HG02798 (cell line): ENCODE results near the gene KLHL41.
"Not testable (repeated sequence)": the region's sequence is repeated elsewhere in the genome, so short reads cannot be mapped to it uniquely, and the experiment has no call there.

Experiments
- ATAC-seq: cut with Tn5 transposase; IDR thresholded peaks from one replicate; pipeline ENCODE4 v1.9.1; 2021; ENCODE audit warnings: mild to moderate bottlenecking; ENCODE audit not compliant: unreplicated experiment, poor library complexity

KLHL41 gene

GRCh38 chr2:169507698-169508097 is 1.8 kb upstream of the KLHL41 start:
- ATAC-seq, result no peak

DNA sequence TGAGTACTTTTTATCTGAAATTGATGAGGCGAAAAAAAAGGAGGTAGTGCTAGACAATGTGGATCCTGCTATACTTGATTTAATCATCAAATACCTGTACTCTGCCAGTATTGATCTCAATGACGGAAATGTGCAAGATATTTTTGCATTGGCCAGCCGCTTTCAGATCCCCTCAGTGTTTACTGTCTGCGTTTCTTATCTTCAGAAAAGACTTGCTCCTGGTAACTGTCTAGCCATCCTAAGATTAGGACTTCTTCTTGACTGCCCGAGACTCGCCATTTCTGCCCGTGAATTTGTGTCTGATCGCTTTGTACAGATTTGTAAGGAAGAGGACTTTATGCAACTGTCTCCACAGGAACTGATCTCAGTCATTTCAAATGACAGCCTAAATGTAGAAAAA is 453 bp downstream of the KLHL41 start:
- ATAC-seq, result no peak

DNA sequence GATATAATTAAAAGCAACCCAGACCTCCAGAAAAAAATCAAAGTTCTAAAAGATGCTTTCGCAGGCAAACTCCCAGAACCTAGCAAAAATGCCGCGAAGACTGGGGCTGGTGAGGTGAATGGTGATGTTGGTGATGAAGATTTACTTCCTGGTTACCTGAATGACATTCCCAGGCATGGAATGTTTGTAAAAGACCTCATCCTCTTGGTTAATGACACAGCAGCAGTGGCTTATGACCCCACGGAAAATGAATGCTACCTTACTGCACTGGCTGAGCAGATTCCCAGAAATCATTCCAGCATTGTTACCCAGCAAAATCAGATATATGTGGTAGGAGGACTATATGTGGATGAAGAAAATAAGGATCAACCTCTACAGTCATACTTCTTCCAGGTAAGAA is 994 bp downstream of the KLHL41 start:
- no peak for ATAC-seq

DNA sequence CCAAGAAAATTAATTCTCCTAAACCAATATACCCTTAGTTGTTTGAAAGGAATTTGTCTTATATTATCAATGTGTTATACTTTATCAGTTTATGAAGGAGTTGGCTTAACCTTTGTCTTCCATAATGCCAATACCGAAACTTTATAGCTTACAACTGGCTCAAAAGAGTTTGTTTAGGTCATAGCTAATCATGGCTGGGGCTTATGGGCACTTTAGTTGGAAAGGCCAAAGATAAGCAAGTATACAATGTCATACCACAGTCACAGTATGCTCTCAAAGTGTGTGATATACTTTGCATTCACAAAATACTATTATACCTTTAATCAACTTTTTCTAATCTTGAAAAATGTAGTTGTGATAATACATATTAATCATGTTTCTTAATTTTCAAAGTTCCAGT is 2.3 kb downstream of the KLHL41 start:
- no peak for ATAC-seq

DNA sequence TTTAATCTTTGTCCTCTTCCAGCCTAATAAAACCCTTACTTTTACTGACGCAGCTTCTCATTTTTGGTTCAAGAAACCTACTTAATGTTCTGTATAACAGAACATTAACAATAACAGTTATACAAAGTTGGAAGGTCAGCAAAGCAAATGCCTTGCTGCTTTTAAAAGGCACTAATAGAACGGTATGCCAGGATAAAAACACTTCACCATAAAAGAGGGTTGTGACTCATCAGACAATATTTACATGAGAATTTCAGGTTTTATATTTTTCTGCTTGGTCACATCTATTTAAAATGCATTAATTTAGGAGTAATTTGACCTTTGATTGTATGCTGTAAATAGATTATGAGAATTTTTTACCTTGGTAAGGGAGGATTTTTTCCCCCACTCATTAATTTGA is 3.0 kb downstream of the KLHL41 start:
- ATAC-seq, result no peak

DNA sequence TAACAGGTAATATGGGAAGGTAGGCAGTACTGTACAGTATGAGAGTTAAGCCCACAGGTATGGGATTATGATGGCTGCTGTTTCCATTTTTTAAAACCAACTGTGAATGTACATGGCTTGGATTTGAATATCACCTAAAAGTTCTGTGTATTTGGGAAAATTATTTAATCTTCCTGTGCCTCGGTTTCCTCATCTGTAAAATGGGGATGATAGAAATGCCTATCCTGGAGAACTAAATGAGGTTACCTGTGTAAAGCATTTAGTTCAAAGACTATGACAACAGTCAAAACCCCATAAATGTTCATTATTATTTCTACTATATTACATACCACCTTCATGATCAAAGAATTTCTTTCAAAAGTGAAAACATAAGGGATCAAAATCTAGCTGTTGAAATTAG is 3.6 kb downstream of the KLHL41 start:
- no peak for ATAC-seq

GRCh38 chr2:169513926-169514325 is 4.4 kb downstream of the KLHL41 start:
- no peak for ATAC-seq

DNA sequence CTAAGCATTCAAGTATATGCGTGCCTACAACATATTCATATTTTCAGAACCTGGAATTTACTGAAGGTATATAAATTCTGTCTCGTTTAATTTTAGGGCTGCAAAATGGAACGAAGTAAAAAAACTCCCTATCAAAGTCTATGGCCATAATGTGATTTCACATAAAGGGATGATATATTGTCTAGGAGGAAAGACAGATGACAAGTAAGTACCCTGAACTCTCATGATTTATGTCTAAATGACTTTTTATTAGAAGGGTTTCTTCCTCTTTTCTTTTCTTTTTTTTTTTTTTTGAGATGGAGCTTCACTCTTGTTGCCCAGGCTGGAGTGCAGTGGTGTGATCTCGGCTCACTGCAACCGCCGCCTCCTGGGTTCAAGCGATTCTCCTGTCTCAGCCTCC is 5.3 kb downstream of the KLHL41 start:
- not testable (repeated sequence) for ATAC-seq

GRCh38 chr2:169516488-169516995 is 7.0 kb downstream of the KLHL41 start:
- not testable (repeated sequence) for ATAC-seq

DNA sequence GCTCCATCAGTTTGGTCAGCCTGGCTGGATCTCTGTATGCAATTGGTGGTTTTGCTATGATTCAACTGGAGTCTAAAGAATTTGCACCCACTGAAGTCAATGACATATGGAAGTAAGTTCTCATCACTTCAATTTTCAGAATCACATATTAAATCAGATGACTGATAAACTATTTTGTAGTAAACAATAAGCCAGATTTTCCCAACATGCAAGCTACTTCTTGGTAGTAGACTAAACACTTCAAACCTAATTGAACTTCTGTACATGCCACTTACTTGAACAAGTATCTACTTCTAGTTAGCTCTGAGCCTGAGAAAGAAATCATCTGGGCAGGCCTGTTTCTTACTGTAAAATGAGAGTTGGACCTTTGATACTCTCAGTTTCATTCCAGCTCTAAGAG is 11.4 kb downstream of the KLHL41 start:
- ATAC-seq, result no peak

GRCh38 chr2:169523681-169524080 is 14.2 kb downstream of the KLHL41 start:
- ATAC-seq, result no peak

DNA sequence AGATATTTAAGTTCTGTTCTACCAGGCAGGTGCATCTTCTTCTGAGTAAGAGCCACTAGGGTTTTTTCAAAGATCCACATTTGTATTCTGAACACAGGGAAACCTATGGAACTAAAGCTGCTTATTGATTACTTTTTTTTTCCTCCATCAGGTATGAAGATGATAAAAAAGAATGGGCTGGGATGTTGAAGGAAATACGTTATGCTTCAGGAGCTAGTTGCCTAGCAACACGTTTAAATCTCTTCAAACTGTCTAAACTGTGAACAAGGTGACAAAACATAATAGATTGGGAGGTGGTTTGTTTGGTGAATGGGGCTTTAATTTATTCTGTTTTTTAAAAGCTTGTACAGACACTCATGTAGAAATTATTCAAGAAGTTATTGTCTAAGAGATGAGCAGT is 15.9 kb downstream of the KLHL41 start:
- ATAC-seq, result no peak

DNA sequence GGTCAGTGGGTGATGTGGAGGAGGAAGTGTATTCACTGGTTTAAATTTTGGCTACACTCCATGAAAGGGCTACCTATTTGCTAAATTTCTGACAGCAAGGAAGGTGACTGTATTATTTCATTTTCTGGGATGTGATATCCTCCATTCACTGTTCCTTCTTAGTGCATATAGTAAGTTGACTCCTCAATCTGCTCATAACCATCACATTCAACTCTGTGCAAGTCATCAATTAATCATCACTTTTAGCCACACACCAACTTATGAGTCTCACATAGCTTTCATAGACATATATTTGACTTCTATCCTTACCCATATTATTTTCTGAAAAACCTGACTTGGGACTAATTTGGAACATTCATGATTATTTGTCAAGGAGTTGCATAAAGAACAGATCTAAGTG is 16.9 kb downstream of the KLHL41 start:
- ATAC-seq, result no peak

DNA sequence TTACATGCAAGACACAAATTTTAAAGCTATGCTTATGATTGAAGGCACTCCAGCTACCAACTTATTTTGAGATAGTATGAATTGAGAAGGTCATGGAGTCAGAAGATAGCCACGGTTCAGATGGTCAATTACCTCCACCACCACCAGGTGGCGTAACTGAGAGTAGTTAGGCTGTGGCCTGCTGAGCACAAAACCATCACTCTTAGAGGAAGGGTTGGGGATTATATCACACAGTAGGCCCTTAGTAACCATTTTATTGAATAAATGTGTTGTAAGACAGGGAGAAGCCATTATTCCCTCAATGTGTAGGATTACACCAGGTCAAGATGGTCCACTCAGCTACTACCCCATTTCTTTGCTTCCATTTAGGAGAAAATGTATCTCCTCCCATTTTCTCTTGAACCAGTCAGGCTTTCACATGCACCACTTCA is 18.8 kb downstream of the KLHL41 start:
- peak; percentile 89 for ATAC-seq

- ATAC-seq, result not testable (repeated sequence)
Observed at GRCh38 chr2:169539460-169539859, 30.0 kb downstream of the KLHL41 start.

DNA sequence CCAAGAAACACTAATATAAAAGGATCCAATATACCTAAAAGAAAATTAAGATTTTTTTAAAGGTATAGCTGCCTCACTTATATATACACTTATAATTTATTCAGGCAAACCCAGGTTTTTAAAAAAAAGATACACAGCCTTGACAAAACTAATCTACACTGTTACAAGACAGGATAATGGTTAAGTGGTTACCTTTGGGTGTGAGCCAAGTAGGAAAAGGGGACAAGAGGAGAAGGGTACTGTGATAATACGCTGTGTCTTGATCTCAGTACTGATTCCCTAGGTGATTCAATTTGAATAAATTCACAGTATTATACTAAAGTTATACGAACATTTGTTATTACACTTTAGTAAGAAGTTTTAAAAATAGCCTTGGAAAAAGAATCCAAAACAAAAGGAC is 30.6 kb downstream of the KLHL41 start:
- ATAC-seq, result no peak

- no peak for ATAC-seq
Observed at GRCh38 chr2:169542433-169542832, 32.9 kb downstream of the KLHL41 start.

- ATAC-seq, result no peak
Observed at GRCh38 chr2:169546756-169547155, 37.3 kb downstream of the KLHL41 start.

DNA sequence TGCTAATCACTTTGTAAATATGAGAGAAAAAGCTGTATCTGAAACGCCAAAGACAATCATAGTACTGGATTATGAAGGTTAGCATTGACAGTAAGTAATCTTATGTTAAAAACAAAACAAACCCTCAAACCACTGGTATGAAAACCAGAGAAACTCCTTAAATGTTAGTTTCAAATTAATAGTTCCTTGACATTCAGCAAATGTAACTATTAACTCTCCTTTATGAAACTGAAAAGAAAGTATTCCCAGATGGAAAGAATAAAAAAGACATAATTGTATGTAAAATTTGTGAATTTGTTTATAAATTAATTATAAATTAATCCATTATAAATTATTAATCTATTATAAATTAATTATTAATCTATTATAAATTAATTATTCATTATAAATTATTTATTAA is 51.9 kb downstream of the KLHL41 start:
- no peak for ATAC-seq

DNA sequence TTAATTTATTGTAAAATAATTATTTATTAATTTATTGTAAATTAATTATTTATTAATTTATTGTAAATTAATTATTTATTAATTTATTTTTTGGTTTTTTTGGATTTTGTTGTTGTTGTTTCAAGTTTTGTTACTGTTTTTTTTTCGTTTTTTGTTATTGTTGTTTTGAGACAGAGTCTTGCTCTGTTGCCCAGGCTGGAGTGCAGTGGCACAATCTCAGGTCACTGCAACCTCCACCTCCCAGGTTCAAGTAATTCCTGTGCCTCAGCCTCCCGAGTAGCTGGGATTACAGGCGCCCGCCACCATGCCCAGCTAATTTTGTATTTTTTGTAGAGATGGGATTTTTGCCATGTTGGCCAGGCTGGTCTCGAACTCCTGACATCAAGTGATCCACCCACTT is 52.6 kb downstream of the KLHL41 start:
- not testable (repeated sequence) for ATAC-seq

GRCh38 chr2:169562519-169562918 is 53.0 kb downstream of the KLHL41 start:
- ATAC-seq, result no peak

GRCh38 chr2:169565686-169566085 is 56.2 kb downstream of the KLHL41 start:
- ATAC-seq, result no peak

GRCh38 chr2:169569948-169570347 is 60.4 kb downstream of the KLHL41 start:
- no peak for ATAC-seq
